Measurements from ENCODE around the gene NDOR1.

The NDOR1 gene

GRCh38 chr9:137163365-137163715, 42.2 kb upstream of the NDOR1 start:
- H3K27ac ChIP-seq (ENCODE audit: low read depth, low read length, poor library complexity, severe bottlenecking) = no peak overlapping the region
- H4K20me1 ChIP-seq (ENCODE audit: insufficient read depth, low read length) = no peaks in the 10 kb centered on the region
- no peak overlapping the region for H3K4me3 ChIP-seq (ENCODE audit: low read depth, low read length, poor library complexity, severe bottlenecking)
- H3K9ac ChIP-seq (ENCODE audit: low read length) = no peak overlapping the region
- H3K4me1 ChIP-seq (ENCODE audit: insufficient read depth, low read length, severe bottlenecking) = peaks cover 4% of the 10 kb centered on the region
- no peaks in the 10 kb centered on the region for H3K36me3 ChIP-seq (ENCODE audit: insufficient read depth, low read length)
- no peaks in the 10 kb centered on the region for H3K9me3 ChIP-seq (ENCODE audit: low read length)
- H2AFZ ChIP-seq (ENCODE audit: low read length) = no peak overlapping the region
- H3K79me2 ChIP-seq (ENCODE audit: insufficient read depth, low read length) = no peaks in the 10 kb centered on the region
- H3F3A ChIP-seq (ENCODE audit: insufficient read depth, low read length) = no peaks in the 10 kb centered on the region
- peaks cover 24% of the 10 kb centered on the region for H3K27me3 ChIP-seq (ENCODE audit: insufficient read depth, low read length)
- TF ChIP-seq CTCF (IDR thresholded peaks at IDR 0.05; ENCODE audit: low read length) (no peak), EZH2 (IDR thresholded peaks at IDR 0.05; ENCODE audit: borderline replicate concordance, low read length) (no peak)
- no peak overlapping the region for H3K4me2 ChIP-seq (ENCODE audit: low read length)
- H3K9me2 ChIP-seq (ENCODE audit: low read depth, low read length) = no peaks in the 10 kb centered on the region

- H3K9me2 ChIP-seq (ENCODE audit: low read depth, low read length) = no peaks in the 10 kb centered on the region
- TF ChIP-seq EZH2 (IDR thresholded peaks at IDR 0.05; ENCODE audit: borderline replicate concordance, low read length) = no peak
- TF ChIP-seq CTCF (IDR thresholded peaks at IDR 0.05; ENCODE audit: low read length) = no peak
- H3F3A ChIP-seq (ENCODE audit: insufficient read depth, low read length) = no peaks in the 10 kb centered on the region
- H3K4me2 ChIP-seq (ENCODE audit: low read length) = no peak overlapping the region
- H3K4me3 ChIP-seq (ENCODE audit: low read depth, low read length, poor library complexity, severe bottlenecking) = no peak overlapping the region
- H3K9me3 ChIP-seq (ENCODE audit: low read length) = no peaks in the 10 kb centered on the region
- no peak overlapping the region for H3K9ac ChIP-seq (ENCODE audit: low read length)
- no peaks in the 10 kb centered on the region for H4K20me1 ChIP-seq (ENCODE audit: insufficient read depth, low read length)
- H3K4me1 ChIP-seq (ENCODE audit: insufficient read depth, low read length, severe bottlenecking) = peaks cover under 1% of the 10 kb centered on the region
- no peak overlapping the region for H2AFZ ChIP-seq (ENCODE audit: low read length)
- no peaks in the 10 kb centered on the region for H3K36me3 ChIP-seq (ENCODE audit: insufficient read depth, low read length)
- no peak overlapping the region for H3K27ac ChIP-seq (ENCODE audit: low read depth, low read length, poor library complexity, severe bottlenecking)
- no peaks in the 10 kb centered on the region for H3K79me2 ChIP-seq (ENCODE audit: insufficient read depth, low read length)
- peaks cover 24% of the 10 kb centered on the region for H3K27me3 ChIP-seq (ENCODE audit: insufficient read depth, low read length)
Measured at GRCh38 chr9:137163805-137164204, 41.7 kb upstream of the NDOR1 start.

GRCh38 chr9:137164370-137165249, 40.9 kb upstream of the NDOR1 start:
- no peaks in the 10 kb centered on the region for H3K36me3 ChIP-seq (ENCODE audit: insufficient read depth, low read length)
- H3K27ac ChIP-seq (ENCODE audit: low read depth, low read length, poor library complexity, severe bottlenecking) = no peak overlapping the region
- no peak overlapping the region for H3K4me2 ChIP-seq (ENCODE audit: low read length)

More at GRCh38 chr9:137164370-137165249, 40.9 kb upstream of the NDOR1 start:
- Histone ChIP-seq H3K9me2 (ENCODE audit: low read depth, low read length) (no peaks in the 10 kb centered on the region), H3K9ac (ENCODE audit: low read length) (no peak overlapping the region), H3K27me3 (ENCODE audit: insufficient read depth, low read length) (peaks cover 21% of the 10 kb centered on the region), H2AFZ (ENCODE audit: low read length) (no peak overlapping the region), H3K9me3 (ENCODE audit: low read length) (no peaks in the 10 kb centered on the region), H3K4me1 (ENCODE audit: insufficient read depth, low read length, severe bottlenecking) (peaks cover 3% of the 10 kb centered on the region), H3K79me2 (ENCODE audit: insufficient read depth, low read length) (no peaks in the 10 kb centered on the region), H3K4me3 (ENCODE audit: low read depth, low read length, poor library complexity, severe bottlenecking) (no peak overlapping the region), H4K20me1 (ENCODE audit: insufficient read depth, low read length) (no peaks in the 10 kb centered on the region), H3F3A (ENCODE audit: insufficient read depth, low read length) (no peaks in the 10 kb centered on the region)
- no peak for TF ChIP-seq EZH2 (IDR thresholded peaks at IDR 0.05; ENCODE audit: borderline replicate concordance, low read length)
- TF ChIP-seq CTCF (IDR thresholded peaks at IDR 0.05; ENCODE audit: low read length) = no peak

All from OCI-LY1 (cell line).